GM18909 (cell line): ENCODE measurements around the gene NDUFS6.
"Not testable (repeated sequence)": the region's sequence is repeated elsewhere in the genome, so short reads cannot be mapped to it uniquely, and the experiment has no call there.

ENCODE experiments used
- ATAC-seq: cut with Tn5 transposase; IDR thresholded peaks from one replicate; pipeline ENCODE4 v1.9.1; 2021; ENCODE audit warnings: mild to moderate bottlenecking; ENCODE audit not compliant: unreplicated experiment, poor library complexity

The NDUFS6 gene

GRCh38 chr5:1781726-1782384 is 19.4 kb upstream of the NDUFS6 start:
- no peak for ATAC-seq

- peak; percentile 12 for ATAC-seq
These were observed 18.6 kb upstream of the NDUFS6 start for GRCh38 chr5:1782385-1783215.

GRCh38 chr5:1783216-1783554 is 18.0 kb upstream of the NDUFS6 start:
- peak; percentile 89 for ATAC-seq

- ATAC-seq = no peak
These were observed 16.8 kb upstream of the NDUFS6 start for GRCh38 chr5:1784197-1785050.

GRCh38 chr5:1785062-1785461 is 16.1 kb upstream of the NDUFS6 start:
- ATAC-seq = no peak

- ATAC-seq = no peak
These were observed 15.2 kb upstream of the NDUFS6 start for GRCh38 chr5:1785984-1786383.

- no peak for ATAC-seq
These were observed 14.4 kb upstream of the NDUFS6 start for GRCh38 chr5:1786621-1787471.

- ATAC-seq = no peak
These were observed 13.6 kb upstream of the NDUFS6 start for GRCh38 chr5:1787472-1788047.

GRCh38 chr5:1788200-1788599 is 13.0 kb upstream of the NDUFS6 start:
- ATAC-seq = no peak

GRCh38 chr5:1788828-1789227 is 12.4 kb upstream of the NDUFS6 start:
- no peak for ATAC-seq

GRCh38 chr5:1789438-1789833 is 11.8 kb upstream of the NDUFS6 start:
- not testable (repeated sequence) for ATAC-seq

- ATAC-seq = no peak
These were observed 11.3 kb upstream of the NDUFS6 start for GRCh38 chr5:1789834-1790471.

GRCh38 chr5:1791176-1791575 is 10.0 kb upstream of the NDUFS6 start:
- no peak for ATAC-seq

- peak; percentile 95 for ATAC-seq
These were observed 8.4 kb upstream of the NDUFS6 start for GRCh38 chr5:1792842-1793266.

- no peak for ATAC-seq
These were observed 7.9 kb upstream of the NDUFS6 start for GRCh38 chr5:1793301-1793740.

GRCh38 chr5:1793966-1794900 is 7.0 kb upstream of the NDUFS6 start:
- ATAC-seq = no peak

GRCh38 chr5:1794901-1795290 is 6.3 kb upstream of the NDUFS6 start:
- no peak for ATAC-seq

- no peak for ATAC-seq
These were observed 5.7 kb upstream of the NDUFS6 start for GRCh38 chr5:1795506-1795905.
